Activated effector memory CD4-positive, alpha-beta T cell treated with anti-CD3 and anti-CD28 coated beads, Interleukin-2, amount 50 U/mL, for 16 hours (primary cell): ENCODE measurements around the gene PROX1.

ENCODE experiments used
- DNase-seq: peaks from one replicate; pipeline ENCODE4 v3.0.0-alpha.2; 2020

PROX1 gene

GRCh38 chr1:214002472-214002871, 14.7 kb downstream of the PROX1 start:
- no peak for DNase-seq

GRCh38 chr1:214003233-214003632, 15.5 kb downstream of the PROX1 start:
- DNase-seq = no peak

GRCh38 chr1:214004014-214004413, 16.2 kb downstream of the PROX1 start:
- DNase-seq = no peak

- DNase-seq = no peak
Measured at GRCh38 chr1:214004795-214005194, 17.0 kb downstream of the PROX1 start.

GRCh38 chr1:214005708-214006107, 17.9 kb downstream of the PROX1 start:
- no peak for DNase-seq

GRCh38 chr1:214006845-214007244, 19.1 kb downstream of the PROX1 start:
- DNase-seq = no peak

GRCh38 chr1:214008347-214008746, 20.6 kb downstream of the PROX1 start:
- no peak for DNase-seq

- no peak for DNase-seq
Measured at GRCh38 chr1:214008791-214009422, 21.1 kb downstream of the PROX1 start.

GRCh38 chr1:214009423-214010196, 21.8 kb downstream of the PROX1 start:
- DNase-seq = no peak

GRCh38 chr1:214010197-214010573, 22.4 kb downstream of the PROX1 start:
- no peak for DNase-seq

GRCh38 chr1:214010717-214011116, 22.9 kb downstream of the PROX1 start:
- DNase-seq = no peak

- DNase-seq = no peak
Measured at GRCh38 chr1:214012418-214012817, 24.6 kb downstream of the PROX1 start.

GRCh38 chr1:214013614-214014377, 26.0 kb downstream of the PROX1 start:
- no peak for DNase-seq

- DNase-seq = no peak
Measured at GRCh38 chr1:214014730-214015129, 27.0 kb downstream of the PROX1 start.

GRCh38 chr1:214017191-214017982, 29.6 kb downstream of the PROX1 start:
- no peak for DNase-seq

- DNase-seq = no peak
Measured at GRCh38 chr1:214018386-214019268, 30.9 kb downstream of the PROX1 start.

- DNase-seq = no peak
Measured at GRCh38 chr1:214019499-214019898, 31.7 kb downstream of the PROX1 start.

- DNase-seq = no peak
Measured at GRCh38 chr1:214021321-214021720, 33.5 kb downstream of the PROX1 start.

- DNase-seq = no peak
Measured at GRCh38 chr1:214022229-214022791, 34.5 kb downstream of the PROX1 start.

GRCh38 chr1:214022810-214023425, 35.1 kb downstream of the PROX1 start:
- DNase-seq = no peak

GRCh38 chr1:214026985-214027384, 39.2 kb downstream of the PROX1 start:
- no peak for DNase-seq
